Islet of Langerhans (tissue), 1 donor: ENCODE measurements around the gene PFDN5.
"Not testable (repeated sequence)": the region's sequence is repeated elsewhere in the genome, so short reads cannot be mapped to it uniquely, and the experiment has no call there.

Experiments
- FAIRE-seq: peaks from one replicate; lab custom pipeline; 2011; peaks lifted over from hg19 to GRCh38; lab: Jason Lieb, UNC

PFDN5 gene

DNA sequence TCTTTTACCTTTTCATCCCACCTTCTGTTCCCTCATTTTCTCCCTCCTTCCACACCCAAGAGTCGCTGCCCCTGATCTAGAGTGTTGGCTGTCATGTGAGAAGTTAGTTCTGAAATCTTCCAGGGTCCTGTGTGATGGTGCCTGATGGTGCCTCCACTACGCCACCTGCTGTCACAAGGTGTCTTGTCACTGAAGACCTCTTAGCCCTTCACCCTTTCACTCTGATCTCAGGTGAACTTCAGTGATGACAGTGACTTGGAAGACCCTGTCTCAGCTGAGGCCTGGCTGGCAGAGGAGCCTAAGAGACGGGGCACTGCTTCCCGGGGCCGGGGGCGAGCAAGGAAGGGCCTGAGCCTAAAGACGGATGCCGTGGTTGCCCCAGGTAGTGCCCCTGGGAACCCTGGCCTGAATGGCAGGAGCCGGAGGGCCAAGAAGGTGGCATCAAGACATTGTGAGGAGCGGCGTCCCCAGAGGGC lies 7.6 kb upstream of the PFDN5 start:
- no peak for FAIRE-seq

DNA sequence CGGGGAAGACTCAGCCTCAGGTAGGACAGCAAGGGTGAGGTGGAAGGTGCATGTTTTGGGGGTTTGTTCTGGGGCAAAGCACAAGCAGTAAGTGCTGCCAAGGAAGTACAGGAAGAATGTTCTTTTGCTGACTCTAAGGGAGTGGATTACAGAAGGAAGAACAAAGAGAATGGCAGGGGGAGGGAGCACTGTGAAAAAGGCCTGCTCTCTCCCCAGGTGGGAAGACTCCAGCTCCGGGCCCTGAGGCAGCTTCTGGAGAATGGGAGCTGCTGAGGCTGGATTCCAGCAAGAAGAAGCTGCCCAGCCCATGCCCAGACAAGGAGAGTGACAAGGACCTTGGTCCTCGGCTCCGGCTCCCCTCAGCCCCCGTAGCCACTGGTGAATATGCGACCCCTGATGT lies 7.0 kb upstream of the PFDN5 start:
- no peak for FAIRE-seq

DNA sequence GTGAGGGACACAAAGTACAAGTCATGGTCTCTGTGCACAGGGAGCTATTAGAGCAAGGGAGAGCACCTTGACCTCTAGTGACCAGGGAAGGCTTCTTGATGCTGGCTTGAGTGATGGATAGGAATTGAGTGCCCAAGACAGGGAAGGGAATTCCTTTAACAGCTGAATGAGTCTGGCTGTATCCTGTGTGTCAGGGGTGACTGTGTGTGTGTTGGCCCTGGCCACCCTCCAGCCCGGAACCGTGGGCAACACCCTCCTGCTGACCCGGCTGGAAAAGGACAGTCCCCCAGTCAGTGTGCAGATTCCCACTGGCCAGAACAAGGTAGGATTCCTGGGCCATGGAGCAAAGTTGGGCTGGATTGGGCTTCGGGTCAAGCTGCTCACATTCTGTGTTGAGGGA lies 5.5 kb upstream of the PFDN5 start:
- FAIRE-seq = no peak

DNA sequence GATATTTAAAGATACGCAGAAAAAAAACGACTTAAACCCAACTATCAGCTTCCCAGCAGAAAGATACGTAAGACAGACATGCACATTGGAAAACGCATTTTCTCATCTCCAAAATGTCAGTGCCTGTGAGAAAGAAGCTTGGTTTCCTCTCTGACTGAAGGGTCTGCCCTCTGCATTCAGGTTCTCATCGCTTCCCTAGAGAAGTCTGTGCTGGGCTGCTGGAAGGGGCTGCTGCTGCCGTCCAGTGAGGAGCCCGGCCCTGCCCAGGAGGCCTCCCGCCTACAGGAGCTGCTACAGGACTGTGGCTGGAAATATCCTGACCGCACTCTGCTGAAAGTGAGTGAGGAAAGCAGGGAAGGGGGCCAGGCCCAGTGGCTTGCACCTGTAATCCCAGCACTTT lies 4.7 kb upstream of the PFDN5 start:
- FAIRE-seq = no peak

DNA sequence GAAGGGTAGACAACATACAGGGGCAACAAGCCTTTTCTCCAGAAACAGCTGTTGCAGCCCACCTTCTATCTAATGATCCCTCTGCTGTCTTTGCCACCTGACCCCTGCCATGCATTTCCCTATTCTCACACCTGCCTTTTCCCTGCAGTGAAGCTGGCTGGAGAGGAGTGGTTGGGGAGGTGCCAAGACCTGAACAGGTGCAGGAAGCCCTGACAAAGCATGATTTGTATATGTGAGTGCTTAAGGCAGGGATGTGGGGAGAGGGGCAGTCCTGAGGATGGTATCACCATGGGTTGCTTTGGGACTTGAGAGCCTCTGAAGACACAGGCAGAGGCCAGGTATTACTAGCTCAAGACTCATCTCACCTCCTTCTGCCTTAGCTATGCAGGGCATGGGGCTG lies 2.9 kb upstream of the PFDN5 start:
- no peak for FAIRE-seq

DNA sequence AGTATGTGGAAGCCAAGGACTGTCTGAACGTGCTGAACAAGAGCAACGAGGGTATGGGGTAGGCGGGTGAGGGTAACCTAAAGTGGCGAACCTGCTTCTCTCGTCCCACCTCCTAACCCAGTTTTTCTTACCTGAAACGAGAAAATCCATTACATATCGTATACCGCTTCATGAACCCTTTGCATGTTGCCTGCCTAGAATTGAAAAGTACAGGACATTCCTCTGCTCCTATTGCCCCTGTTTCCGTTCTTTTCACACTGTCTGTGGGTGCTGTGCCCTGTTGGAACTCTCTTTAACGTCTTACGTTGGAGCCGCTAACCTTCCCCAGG lies 513 bp downstream of the PFDN5 start:
- FAIRE-seq = no peak

DNA sequence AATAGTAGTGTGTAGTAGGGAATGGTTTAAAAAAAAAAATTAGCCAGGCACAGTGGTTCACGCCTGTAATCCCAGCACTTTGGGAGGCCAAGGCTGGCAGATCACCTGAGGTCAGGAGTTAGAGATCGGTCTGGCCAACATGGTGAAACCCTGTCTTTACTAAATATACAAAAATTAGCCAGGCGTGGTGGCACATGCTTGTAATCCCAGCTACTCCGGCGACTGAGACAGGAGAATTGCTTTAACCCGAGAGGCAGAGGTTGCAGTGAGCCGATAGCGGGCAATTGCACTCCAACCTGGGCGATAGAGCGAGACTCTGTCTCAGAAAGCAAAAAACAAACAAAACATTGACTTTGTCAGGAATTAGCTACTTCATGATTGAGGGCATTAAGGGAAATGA lies 1.8 kb downstream of the PFDN5 start:
- FAIRE-seq = not testable (repeated sequence)

DNA sequence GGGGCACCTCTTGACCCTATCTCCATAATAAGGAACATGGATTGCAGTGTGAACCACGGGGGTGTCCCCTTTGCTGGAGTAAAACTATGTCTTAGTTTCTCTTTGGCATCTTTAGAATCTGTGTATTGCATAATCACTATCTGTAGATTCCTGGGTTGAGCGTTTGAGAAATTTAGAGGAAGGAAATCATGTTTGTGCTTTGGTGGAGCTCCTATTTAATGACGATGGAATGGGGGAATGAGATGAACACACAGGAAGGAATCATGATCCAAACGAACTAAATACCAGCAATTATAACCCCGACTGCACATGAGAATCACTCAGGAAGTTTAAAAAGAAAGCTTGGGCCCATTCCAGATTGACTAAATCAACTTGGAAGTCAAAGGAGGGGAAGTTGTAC lies 2.8 kb downstream of the PFDN5 start:
- FAIRE-seq = no peak

DNA sequence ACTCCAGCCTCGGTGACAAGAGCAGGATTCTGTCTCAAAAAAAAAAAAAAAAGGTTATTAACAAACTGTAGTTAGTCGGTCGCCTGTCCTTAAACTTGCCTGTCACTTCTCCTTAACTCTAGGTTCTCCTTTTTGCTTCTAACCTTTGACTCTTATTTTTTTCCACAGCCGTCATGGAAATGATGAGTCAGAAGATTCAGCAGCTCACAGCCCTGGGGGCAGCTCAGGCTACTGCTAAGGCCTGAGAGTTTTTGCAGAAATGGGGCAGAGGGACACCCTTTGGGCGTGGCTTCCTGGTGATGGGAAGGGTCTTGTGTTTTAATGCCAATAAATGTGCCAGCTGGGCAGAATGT lies 3.7 kb downstream of the PFDN5 start:
- no peak for FAIRE-seq

DNA sequence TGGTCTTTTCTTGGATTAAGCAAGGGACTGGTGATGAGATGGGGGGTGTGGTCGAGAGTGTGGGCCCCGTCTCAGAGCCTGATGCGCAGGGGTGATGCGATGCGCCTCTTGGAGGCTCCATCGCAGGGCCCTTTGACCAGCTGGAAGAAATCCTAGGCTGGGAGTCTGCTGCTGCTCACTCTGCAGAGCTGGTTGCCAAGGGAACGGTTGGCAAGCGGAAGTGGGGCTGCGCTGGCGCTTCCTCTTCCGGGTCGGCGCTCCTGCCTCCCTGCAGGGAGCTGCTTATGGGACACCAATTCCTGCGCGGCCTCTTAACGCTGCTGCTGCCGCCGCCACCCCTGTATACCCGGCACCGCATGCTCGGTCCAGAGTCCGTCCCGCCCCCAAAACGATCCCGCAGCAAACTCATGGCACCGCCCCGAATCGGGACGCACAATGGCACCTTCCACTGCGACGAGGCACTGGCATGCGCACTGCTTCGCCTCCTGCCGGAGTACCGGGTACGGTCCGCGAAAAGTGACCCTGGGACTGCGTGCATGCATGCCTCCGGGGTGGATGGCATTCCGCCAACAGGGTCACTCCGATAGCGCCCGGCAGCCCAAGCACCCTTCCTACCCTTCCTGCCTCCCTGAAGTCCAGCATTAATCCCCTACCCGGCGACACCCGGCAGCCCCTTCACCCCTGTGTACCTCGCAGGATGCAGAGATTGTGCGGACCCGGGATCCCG lies 4.3 kb downstream of the PFDN5 start, which contains the start of gene MYG1:
Gene MYG1, plus strand, starts transcription at position 242 of the 727 bp plus-strand sequence. Its CDS starts 43 bp downstream, at position 285.
- FAIRE-seq = no peak

DNA sequence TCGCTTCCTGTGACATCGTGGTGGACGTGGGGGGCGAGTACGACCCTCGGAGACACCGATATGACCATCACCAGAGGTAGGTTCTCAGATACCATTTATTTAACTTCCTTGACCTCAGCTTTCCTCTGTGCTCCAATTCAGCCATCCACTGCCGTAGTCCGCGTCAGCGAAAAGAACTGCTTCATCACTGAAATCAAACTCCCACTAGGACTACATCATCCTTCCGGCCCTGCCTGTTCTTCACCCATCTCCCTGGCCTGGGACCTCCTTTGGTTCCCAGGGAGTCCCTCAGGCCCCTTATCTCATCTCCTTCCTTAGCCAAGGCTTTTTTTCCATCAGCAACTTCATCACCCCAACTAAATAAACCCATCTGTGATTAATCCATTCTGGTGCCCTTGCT lies 4.8 kb downstream of the PFDN5 start:
- no peak for FAIRE-seq

DNA sequence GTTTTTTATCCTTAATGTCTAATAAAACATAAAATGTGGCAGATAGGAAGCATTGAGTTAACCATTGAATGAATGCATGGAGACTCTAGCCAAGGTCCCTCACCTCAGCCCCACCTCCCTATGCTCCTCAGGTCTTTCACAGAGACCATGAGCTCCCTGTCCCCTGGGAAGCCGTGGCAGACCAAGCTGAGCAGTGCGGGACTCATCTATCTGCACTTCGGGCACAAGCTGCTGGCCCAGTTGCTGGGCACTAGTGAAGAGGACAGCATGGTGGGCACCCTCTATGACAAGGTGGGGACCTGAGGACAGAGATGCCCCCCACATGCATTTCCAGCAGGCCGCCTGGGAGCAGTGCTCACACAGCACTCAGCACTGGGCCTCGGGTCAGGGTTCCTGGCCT lies 7.6 kb downstream of the PFDN5 start:
- FAIRE-seq = no peak

DNA sequence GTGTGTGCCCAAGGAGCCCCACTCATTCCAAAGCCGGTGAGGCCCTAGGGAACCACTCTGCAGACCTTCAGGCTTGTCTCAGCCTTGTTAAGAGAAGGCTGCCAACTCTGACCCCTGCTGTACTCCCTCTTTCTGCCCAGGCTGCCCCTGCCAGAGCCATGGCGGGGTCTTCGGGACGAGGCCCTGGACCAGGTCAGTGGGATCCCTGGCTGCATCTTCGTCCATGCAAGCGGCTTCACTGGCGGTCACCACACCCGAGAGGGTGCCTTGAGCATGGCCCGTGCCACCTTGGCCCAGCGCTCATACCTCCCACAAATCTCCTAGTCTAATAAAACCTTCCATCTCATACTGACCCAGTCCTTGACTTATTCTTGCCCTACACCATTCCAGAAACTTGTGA lies 11.5 kb downstream of the PFDN5 start:
- no peak for FAIRE-seq

DNA sequence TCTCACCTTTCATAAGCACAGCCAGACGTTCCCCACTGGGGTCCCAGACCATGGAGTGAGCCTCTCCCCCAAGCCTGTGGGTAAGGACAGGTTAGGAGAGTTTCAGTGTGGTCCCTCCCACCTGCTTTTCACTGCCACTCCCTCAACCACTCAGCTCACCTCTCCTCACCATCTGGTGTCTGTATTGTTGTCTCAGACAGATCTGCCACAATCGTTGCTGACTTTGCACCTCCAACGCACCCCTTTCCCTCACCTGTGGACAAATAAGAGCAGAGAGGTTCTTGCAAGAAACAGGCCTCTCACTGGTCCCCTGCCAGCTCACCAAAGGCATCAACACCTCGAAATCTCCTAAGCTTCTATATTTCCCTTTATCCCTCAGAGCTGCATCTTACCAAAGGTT lies 12.9 kb downstream of the PFDN5 start:
- FAIRE-seq = no peak

DNA sequence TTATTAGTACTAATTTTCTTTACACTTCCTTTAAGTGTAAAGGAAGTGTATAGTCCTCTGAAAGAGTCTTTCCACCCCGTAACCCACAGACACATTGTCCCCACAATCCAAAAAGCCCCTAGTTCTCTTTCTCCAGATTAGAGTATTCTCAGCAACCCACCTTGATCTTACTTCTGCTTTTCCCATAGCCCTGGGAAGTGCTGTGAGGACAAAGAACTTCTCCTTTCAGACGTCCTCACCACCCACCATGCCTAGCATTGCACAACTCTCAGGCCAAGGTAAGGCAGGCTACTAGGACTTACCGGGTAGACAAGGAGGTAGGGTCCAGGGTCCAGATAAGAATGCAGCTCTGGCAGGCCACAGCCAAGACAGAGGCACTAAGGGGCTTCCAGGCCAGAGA lies 18.7 kb downstream of the PFDN5 start:
- FAIRE-seq = no peak

DNA sequence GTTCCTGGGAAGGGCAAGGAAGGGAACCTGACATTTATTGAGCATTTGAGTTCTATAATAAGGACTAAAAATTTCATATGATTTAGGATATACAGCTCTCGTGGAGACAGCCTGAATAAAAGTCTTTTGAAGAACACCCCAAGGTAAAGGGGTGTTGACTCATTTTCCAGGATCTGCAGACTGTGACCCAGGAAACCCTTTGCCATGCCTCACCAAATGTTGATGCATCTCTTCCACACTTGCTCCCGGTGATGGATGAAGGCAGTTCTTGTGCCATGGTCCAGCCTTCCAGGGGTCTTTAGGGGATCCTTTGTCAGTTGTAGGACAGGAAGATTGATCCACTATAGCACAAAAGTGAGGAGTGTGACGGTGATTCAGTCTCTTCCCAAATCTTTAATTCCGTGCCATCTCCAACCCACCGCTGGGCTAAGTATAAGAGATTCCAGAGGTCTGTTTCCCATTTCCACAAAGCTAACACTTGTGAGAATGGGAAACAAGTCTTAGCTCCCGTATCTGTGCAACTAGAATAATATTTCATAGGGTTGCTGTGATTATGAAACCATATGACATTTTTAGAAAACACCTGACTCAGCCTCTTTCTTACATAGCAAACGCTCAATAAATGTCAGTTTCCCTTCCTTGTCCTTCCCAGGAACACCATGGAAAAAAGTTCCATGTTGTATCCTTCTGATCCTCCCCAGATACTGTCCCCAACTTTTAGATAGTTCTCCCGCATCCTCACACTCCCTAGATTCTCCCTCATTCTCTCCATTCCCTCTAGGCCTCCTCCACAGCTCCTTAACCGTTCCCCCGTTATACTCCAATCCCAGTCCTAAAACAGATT lies 25.2 kb downstream of the PFDN5 start:
- FAIRE-seq = no peak

DNA sequence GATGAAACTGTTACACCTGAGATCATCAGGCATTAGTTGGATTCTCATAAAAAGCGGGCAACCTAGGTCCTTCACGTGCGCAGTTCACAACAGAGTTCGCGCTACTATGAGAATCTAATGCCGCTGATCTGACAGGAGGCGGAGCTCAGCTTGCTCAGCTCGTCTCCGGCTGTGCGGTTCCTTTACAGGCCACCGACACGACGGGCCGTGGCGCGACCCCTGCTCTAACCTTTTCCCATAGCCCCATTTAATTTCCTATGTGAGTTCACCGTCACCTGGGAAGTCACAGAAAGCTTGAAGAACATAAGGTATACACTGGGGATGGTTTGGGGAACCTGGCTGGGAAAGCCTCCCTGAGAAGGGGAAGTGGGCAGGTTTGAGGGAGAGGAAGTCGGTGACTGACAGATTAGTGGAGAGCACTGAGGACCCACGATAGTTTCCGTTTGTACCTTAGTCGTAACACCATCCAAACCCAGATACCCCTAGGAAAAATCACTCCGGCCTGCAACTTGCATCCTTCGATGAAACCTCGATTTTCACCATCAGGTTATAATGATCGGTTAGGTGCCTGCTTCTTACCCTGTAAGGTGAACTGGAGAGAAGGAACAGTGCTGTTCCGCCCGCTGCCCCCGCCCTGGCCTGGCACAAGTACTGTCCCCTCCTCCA lies 28.9 kb downstream of the PFDN5 start:
- FAIRE-seq = no peak

DNA sequence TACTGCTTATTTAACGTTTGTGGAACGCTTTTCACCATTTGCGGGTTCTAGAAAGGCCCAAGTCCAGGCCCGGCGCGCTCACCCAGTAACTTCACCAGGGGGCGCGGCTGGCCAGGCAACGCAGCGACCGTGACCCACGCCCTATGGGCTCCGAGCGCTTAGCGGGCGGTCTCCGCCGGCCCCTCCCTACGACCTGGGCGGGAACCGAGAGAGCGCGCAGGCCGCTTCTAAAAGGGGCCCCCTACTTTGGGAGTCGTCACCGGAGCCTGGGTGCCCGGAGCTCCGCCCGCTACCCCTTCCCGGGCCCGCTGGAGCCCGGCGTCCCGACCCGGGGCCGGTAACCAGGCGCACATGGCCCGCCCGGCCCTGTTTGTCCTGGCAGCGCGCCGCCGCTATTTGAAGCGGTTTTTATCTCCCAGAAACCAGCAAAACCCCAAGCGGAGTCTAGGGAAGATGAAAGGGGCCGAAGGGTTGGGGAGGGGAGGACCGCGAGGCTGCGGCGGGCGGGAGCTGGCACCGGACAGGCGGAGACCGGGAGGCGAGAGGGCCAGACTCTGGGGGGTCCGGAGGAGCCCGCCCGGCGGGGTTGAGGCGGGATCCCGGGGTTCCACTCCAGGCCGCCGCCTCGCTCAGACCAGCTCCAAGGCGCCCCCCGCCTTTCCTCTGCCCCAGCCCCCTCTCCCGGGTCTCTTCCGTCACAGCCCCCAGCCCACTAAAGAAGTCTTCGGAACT lies 29.6 kb downstream of the PFDN5 start:
- FAIRE-seq = no peak

DNA sequence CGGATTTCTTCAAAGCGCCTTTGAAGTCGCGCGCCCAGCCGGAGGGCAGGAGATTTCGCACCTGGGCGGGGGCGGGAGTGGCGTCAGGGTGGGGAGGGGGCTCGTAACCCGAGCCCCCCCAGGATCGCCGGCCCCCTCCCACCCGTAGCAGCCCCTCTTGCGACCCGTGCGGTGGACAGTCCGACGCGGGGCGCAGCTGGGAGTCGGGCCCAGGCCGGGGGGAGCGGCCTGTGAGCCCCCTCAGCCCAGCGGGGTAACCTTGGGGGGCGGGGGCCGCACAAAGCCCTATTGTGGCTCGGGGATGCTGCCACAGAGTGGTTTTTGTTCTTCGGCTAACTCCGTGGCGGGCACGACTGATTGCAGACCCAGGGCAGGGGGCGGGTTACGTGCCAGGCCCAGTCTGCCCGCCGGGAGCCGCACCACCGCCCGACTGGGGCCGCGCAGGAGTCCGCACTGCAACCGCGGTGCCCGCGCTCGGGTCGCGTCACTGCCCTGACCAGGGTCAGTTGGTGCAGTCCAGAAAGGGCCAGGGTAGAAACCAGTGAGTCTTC lies 30.2 kb downstream of the PFDN5 start:
- no peak for FAIRE-seq

DNA sequence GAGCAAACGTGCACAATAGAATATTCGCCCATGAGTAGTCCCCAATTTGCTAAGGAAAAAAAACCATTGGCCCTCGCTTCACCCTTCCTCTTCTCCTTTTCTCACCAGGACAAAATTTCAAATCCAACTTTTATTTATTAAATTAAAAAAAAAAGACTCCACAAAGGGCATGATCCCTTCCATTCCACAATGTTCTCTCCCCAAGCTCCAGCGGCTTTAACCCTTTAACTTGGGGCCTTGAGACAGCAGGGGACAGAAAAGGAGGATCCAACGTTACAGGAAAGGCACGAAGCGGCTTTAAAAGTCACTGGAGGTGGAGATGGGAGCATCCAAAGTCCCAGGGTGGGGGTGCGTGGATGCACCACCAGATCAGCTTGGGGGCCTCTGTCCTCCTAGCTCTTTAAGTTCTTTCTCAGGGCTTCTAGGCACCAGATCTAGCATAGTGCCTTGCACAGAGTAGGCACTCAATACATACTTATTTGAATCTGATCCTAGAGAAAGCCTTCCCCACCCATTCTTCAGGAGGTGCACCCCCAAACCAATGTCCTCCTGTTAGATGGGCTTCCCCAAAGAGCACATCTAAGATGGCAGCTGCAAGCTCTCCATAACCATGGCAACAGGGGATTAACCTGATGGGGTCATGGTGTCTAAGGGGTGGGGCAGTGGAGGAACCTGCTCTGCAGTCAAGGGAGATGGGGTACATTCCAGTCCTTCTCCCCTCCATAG lies 31.3 kb downstream of the PFDN5 start:
- FAIRE-seq = no peak

DNA sequence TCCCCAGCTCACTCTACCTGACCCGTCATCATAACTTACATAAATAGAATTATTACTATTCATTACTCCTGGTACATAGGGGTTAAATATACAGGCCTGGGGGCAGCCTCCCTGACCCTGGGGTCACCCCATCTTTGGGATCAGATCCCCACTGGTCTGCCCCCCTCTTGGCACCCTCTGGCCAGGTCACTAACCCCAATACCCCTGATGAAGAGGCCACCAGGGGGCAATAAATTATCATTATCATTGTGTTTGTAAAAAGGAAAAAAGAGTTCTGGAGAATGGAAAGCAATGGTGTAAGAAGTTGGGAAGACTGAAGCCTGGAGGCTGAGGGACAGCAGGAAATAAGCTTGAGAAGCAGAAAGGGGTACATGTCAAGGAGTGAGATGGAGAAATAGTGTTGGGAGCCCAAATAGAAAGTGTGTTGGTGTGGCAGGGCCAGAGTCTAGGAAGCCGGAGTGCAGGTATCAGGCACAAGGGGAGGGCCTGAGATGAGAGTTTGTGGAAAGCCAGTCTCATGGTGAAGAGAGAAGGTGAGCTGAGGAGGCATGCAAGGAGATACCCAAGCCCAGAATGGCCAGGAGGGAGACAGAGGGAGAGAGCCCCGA lies 32.2 kb downstream of the PFDN5 start:
- FAIRE-seq = no peak
